ENCODE results near the gene CCR5. TPM values are rescaled to one million over a fixed set of nuclear protein-coding genes. Genes with fewer than 3 reads are reported as not detected.

The CCR5 gene
- total and polyA plus RNA-seq, 9 donors: 0.13 to 0.52 (median 0.38) TPM

GRCh38 chr3:46344476-46344875, 26.3 kb upstream of the CCR5 start:
- 75% methylated on average over 1 of the region's 4 CpGs for WGBS (ENCODE audit: insufficient coverage)
- H3K4me3 ChIP-seq (ENCODE audit: low read length): no peak overlapping the region
- DNase-seq: no peak

GRCh38 chr3:46348823-46349482, 21.8 kb upstream of the CCR5 start:
- Histone ChIP-seq H3K27me3 (ENCODE audit: control insufficient read depth, insufficient read depth, low read length) (peaks cover 3% of the 10 kb centered on the region), H3K27ac (ENCODE audit: low read length) (no peak overlapping the region)
- WGBS (ENCODE audit: insufficient coverage): 100% methylated on average over 1 of the region's 3 CpGs

More at GRCh38 chr3:46344476-46344875, 26.3 kb upstream of the CCR5 start:
- H3K9me3 ChIP-seq (replicated peaks; ENCODE audit: control insufficient read depth, low read depth, low read length): no peaks in the 10 kb centered on the region
- H3K36me3 ChIP-seq (ENCODE audit: control insufficient read depth, insufficient read depth, low read length): no peaks in the 10 kb centered on the region
- no peaks in the 10 kb centered on the region for H3K4me1 ChIP-seq (ENCODE audit: control insufficient read depth, insufficient read depth, low read length)
- H3K27ac ChIP-seq (ENCODE audit: low read length): no peak overlapping the region
- H3K27me3 ChIP-seq (ENCODE audit: control insufficient read depth, insufficient read depth, low read length): no peaks in the 10 kb centered on the region

GRCh38 chr3:46349484-46350261, 21.1 kb upstream of the CCR5 start:
- no peak for DNase-seq
- H3K36me3 ChIP-seq (ENCODE audit: control insufficient read depth, insufficient read depth, low read length): no peaks in the 10 kb centered on the region
- 100% methylated on average over 1 of the region's 2 CpGs for WGBS (ENCODE audit: insufficient coverage)
- H3K27ac ChIP-seq (ENCODE audit: low read length): no peak overlapping the region
- H3K27me3 ChIP-seq (ENCODE audit: control insufficient read depth, insufficient read depth, low read length): peaks cover 7% of the 10 kb centered on the region
- no peak overlapping the region for H3K4me3 ChIP-seq (ENCODE audit: low read length)
- H3K9me3 ChIP-seq (replicated peaks; ENCODE audit: control insufficient read depth, low read depth, low read length): no peaks in the 10 kb centered on the region
- no peaks in the 10 kb centered on the region for H3K4me1 ChIP-seq (ENCODE audit: control insufficient read depth, insufficient read depth, low read length)

More at GRCh38 chr3:46348823-46349482, 21.8 kb upstream of the CCR5 start:
- no peak overlapping the region for H3K4me3 ChIP-seq (ENCODE audit: low read length)
- H3K36me3 ChIP-seq (ENCODE audit: control insufficient read depth, insufficient read depth, low read length): no peaks in the 10 kb centered on the region
- no peaks in the 10 kb centered on the region for H3K4me1 ChIP-seq (ENCODE audit: control insufficient read depth, insufficient read depth, low read length)
- no peaks in the 10 kb centered on the region for H3K9me3 ChIP-seq (replicated peaks; ENCODE audit: control insufficient read depth, low read depth, low read length)
- DNase-seq: no peak

- no peaks in the 10 kb centered on the region for H3K36me3 ChIP-seq (ENCODE audit: control insufficient read depth, insufficient read depth, low read length)
- H3K27ac ChIP-seq (ENCODE audit: low read length): no peak overlapping the region
- no peak for DNase-seq
- WGBS (ENCODE audit: insufficient coverage): no CpG with 5 or more reads among the region's 1 CpG
- H3K27me3 ChIP-seq (ENCODE audit: control insufficient read depth, insufficient read depth, low read length): peaks cover 7% of the 10 kb centered on the region
- H3K4me1 ChIP-seq (ENCODE audit: control insufficient read depth, insufficient read depth, low read length): no peaks in the 10 kb centered on the region
- H3K9me3 ChIP-seq (replicated peaks; ENCODE audit: control insufficient read depth, low read depth, low read length): no peaks in the 10 kb centered on the region
- H3K4me3 ChIP-seq (ENCODE audit: low read length): no peak overlapping the region
Measured at GRCh38 chr3:46350262-46350565, 20.5 kb upstream of the CCR5 start.

GRCh38 chr3:46351646-46352045, 19.1 kb upstream of the CCR5 start:
- Histone ChIP-seq H3K9me3 (replicated peaks; ENCODE audit: control insufficient read depth, low read depth, low read length) (no peaks in the 10 kb centered on the region), H3K4me3 (ENCODE audit: low read length) (no peak overlapping the region), H3K36me3 (ENCODE audit: control insufficient read depth, insufficient read depth, low read length) (no peaks in the 10 kb centered on the region), H3K4me1 (ENCODE audit: control insufficient read depth, insufficient read depth, low read length) (no peaks in the 10 kb centered on the region), H3K27ac (ENCODE audit: low read length) (no peak overlapping the region), H3K27me3 (ENCODE audit: control insufficient read depth, insufficient read depth, low read length) (peaks cover 7% of the 10 kb centered on the region)
- 74% methylated on average over 2 of the region's 3 CpGs for WGBS (ENCODE audit: insufficient coverage)
- DNase-seq: no peak

GRCh38 chr3:46353090-46353489, 17.7 kb upstream of the CCR5 start:
- 73% methylated on average over 3 of the region's 4 CpGs for WGBS (ENCODE audit: insufficient coverage)
- DNase-seq: no peak
- Histone ChIP-seq H3K4me1 (ENCODE audit: control insufficient read depth, insufficient read depth, low read length) (no peaks in the 10 kb centered on the region), H3K27ac (ENCODE audit: low read length) (no peak overlapping the region), H3K9me3 (replicated peaks; ENCODE audit: control insufficient read depth, low read depth, low read length) (no peaks in the 10 kb centered on the region), H3K4me3 (ENCODE audit: low read length) (no peak overlapping the region), H3K36me3 (ENCODE audit: control insufficient read depth, insufficient read depth, low read length) (no peaks in the 10 kb centered on the region), H3K27me3 (ENCODE audit: control insufficient read depth, insufficient read depth, low read length) (peaks cover 7% of the 10 kb centered on the region)

- peaks cover 7% of the 10 kb centered on the region for H3K27me3 ChIP-seq (ENCODE audit: control insufficient read depth, insufficient read depth, low read length)
- no peaks in the 10 kb centered on the region for H3K9me3 ChIP-seq (replicated peaks; ENCODE audit: control insufficient read depth, low read depth, low read length)
- H3K27ac ChIP-seq (ENCODE audit: low read length): no peak within 1 kb of the TSS
- DNase-seq: no peak
- WGBS (ENCODE audit: insufficient coverage): 59% methylated on average over 3 of the region's 7 CpGs
- H3K4me1 ChIP-seq (ENCODE audit: control insufficient read depth, insufficient read depth, low read length): no peaks in the 10 kb centered on the region
- H3K4me3 ChIP-seq (ENCODE audit: low read length): no peak within 1 kb of the TSS
- no peaks in the 10 kb centered on the region for H3K36me3 ChIP-seq (ENCODE audit: control insufficient read depth, insufficient read depth, low read length)
Measured at GRCh38 chr3:46353647-46354410, 16.9 kb upstream of the CCR5 start, which contains the start of gene CCR2. Gene CCR2, plus strand, starts transcription at chr3:46354111. Its CDS starts 3,417 bp downstream, at chr3:46357528.

GRCh38 chr3:46354478-46354877, 16.3 kb upstream of the CCR5 start:
- DNase-seq: no peak
- Histone ChIP-seq H3K27ac (ENCODE audit: low read length) (no peak overlapping the region), H3K9me3 (replicated peaks; ENCODE audit: control insufficient read depth, low read depth, low read length) (no peaks in the 10 kb centered on the region), H3K36me3 (ENCODE audit: control insufficient read depth, insufficient read depth, low read length) (no peaks in the 10 kb centered on the region), H3K27me3 (ENCODE audit: control insufficient read depth, insufficient read depth, low read length) (peaks cover 7% of the 10 kb centered on the region), H3K4me1 (ENCODE audit: control insufficient read depth, insufficient read depth, low read length) (peaks cover under 1% of the 10 kb centered on the region), H3K4me3 (ENCODE audit: low read length) (no peak overlapping the region)
- WGBS (ENCODE audit: insufficient coverage): 50% methylated on average over 1 of the region's 1 CpG

- Histone ChIP-seq H3K4me3 (ENCODE audit: low read length) (no peak overlapping the region), H3K9me3 (replicated peaks; ENCODE audit: control insufficient read depth, low read depth, low read length) (no peaks in the 10 kb centered on the region), H3K27me3 (ENCODE audit: control insufficient read depth, insufficient read depth, low read length) (peaks cover 7% of the 10 kb centered on the region), H3K36me3 (ENCODE audit: control insufficient read depth, insufficient read depth, low read length) (no peaks in the 10 kb centered on the region), H3K27ac (ENCODE audit: low read length) (no peak overlapping the region), H3K4me1 (ENCODE audit: control insufficient read depth, insufficient read depth, low read length) (peaks cover 3% of the 10 kb centered on the region)
- DNase-seq: no peak
Measured at GRCh38 chr3:46354984-46355383, 15.8 kb upstream of the CCR5 start.

GRCh38 chr3:46356276-46356675, 14.5 kb upstream of the CCR5 start:
- no peak for DNase-seq
- H3K36me3 ChIP-seq (ENCODE audit: control insufficient read depth, insufficient read depth, low read length): no peaks in the 10 kb centered on the region
- WGBS (ENCODE audit: insufficient coverage): 39% methylated on average over 3 of the region's 3 CpGs
- peaks cover 4% of the 10 kb centered on the region for H3K27me3 ChIP-seq (ENCODE audit: control insufficient read depth, insufficient read depth, low read length)
- peaks cover 5% of the 10 kb centered on the region for H3K4me1 ChIP-seq (ENCODE audit: control insufficient read depth, insufficient read depth, low read length)
- H3K9me3 ChIP-seq (replicated peaks; ENCODE audit: control insufficient read depth, low read depth, low read length): no peaks in the 10 kb centered on the region
- H3K27ac ChIP-seq (ENCODE audit: low read length): no peak overlapping the region
- H3K4me3 ChIP-seq (ENCODE audit: low read length): no peak overlapping the region

Measured in muscle of leg (tissue), 11 donors.